Adrenal gland (tissue), 5 donors: Measurements from ENCODE around the gene GREM2.

ENCODE experiments used
- POLR2A ChIP-seq, 2 donors: fragments of 450-650 bp; IDR thresholded peaks; one replicate each; pipeline ENCODE4 v1.6.1; 2017; ENCODE audit warnings: antibody characterized with exemption in 2 of 2, mild to moderate bottlenecking in 2 of 2, moderate library complexity in 1 of 2
- TF ChIP-seq, protein P1 (sequence below), 6 experiments: fragments of 450-650 bp in 4 of 6; fragments of 200-600 bp in 2 of 6; sonication (generic) in 1 of 6; IDR thresholded peaks; 1 replicate in 5 of 6; 2 replicates in 1 of 6; pipeline versions ENCODE4 v1.5.1 to v1.8.0; 2016 to 2021; ENCODE audit warnings: antibody characterized with exemption in 6 of 6, mild to moderate bottlenecking in 2 of 6, moderate library complexity in 1 of 6
- donor health status: DM: no; HTN: no; CAD: no.

DNA sequence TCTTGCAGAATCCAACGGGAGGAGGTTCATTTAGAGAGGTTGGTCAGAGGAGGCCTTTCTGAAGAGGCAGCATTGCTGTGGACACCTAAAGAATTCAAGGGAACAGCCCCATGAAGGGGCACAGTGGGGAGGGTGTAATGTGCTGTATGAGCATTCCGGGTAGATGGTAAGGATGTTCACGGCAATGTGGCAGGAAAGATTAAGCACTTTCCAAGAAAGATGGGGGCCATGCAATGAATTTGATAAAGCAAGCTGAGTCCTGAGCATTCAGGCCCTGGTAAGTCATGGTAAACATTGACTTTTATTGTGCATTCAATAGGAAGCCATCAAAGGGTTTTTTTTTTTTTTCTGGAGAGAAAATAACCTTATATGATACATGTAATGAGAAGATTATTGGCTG is 166.6 kb downstream of the GREM2 start:
- TF ChIP-seq, protein P1, sequence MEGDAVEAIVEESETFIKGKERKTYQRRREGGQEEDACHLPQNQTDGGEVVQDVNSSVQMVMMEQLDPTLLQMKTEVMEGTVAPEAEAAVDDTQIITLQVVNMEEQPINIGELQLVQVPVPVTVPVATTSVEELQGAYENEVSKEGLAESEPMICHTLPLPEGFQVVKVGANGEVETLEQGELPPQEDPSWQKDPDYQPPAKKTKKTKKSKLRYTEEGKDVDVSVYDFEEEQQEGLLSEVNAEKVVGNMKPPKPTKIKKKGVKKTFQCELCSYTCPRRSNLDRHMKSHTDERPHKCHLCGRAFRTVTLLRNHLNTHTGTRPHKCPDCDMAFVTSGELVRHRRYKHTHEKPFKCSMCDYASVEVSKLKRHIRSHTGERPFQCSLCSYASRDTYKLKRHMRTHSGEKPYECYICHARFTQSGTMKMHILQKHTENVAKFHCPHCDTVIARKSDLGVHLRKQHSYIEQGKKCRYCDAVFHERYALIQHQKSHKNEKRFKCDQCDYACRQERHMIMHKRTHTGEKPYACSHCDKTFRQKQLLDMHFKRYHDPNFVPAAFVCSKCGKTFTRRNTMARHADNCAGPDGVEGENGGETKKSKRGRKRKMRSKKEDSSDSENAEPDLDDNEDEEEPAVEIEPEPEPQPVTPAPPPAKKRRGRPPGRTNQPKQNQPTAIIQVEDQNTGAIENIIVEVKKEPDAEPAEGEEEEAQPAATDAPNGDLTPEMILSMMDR (IDR thresholded peaks at IDR 0.05): no peak
- no peak for TF ChIP-seq POLR2A (IDR thresholded peaks at IDR 0.05)
